Calu3 (cell line): ENCODE measurements around the gene AGO3. TPM values are rescaled to one million over a fixed set of nuclear protein-coding genes. Genes with fewer than 3 reads are reported as not detected.

ENCODE experiments used
- BruUV-seq: library from RNA; stranded (reverse); fragments of 400-500 nt; replicated peaks from 2 replicates; lab custom pipeline; 2021; lab: Mats Ljungman, UMichigan
- CTCF ChIA-PET: fragments of 300-600 bp; sonication (Branson Sonifier 250); formaldehyde crosslinking; loops from one replicate; lab custom pipeline; 2022; ENCODE audit warnings: antibody characterized with exemption; lab: Charles Lee
- DNase-seq: peaks from one replicate; pipeline ENCODE4 v3.0.0; 2022
- H3K27ac Mint-ChIP-seq: one replicate; pipeline ENCODE4 v1.8.0; 2022; ENCODE audit warnings: mixed read lengths; ENCODE audit not compliant: unreplicated experiment
- H3K27me3 Mint-ChIP-seq: one replicate; pipeline ENCODE4 v1.8.0; 2022; ENCODE audit warnings: mixed read lengths; ENCODE audit not compliant: unreplicated experiment
- H3K36me3 Mint-ChIP-seq: one replicate; pipeline ENCODE4 v1.8.0; 2022; ENCODE audit warnings: mild to moderate bottlenecking, moderate library complexity, mixed read lengths; ENCODE audit not compliant: insufficient read depth, unreplicated experiment
- H3K4me1 Mint-ChIP-seq: one replicate; pipeline ENCODE4 v1.8.0; 2022; ENCODE audit warnings: mild to moderate bottlenecking, low read depth, mixed read lengths; ENCODE audit not compliant: unreplicated experiment
- H3K4me3 Mint-ChIP-seq: one replicate; pipeline ENCODE4 v1.8.0; 2022; ENCODE audit warnings: mild to moderate bottlenecking, low read depth, moderate library complexity, mixed read lengths; ENCODE audit not compliant: unreplicated experiment
- H3K9me3 Mint-ChIP-seq: one replicate; pipeline ENCODE4 v1.8.0; 2022; ENCODE audit warnings: low read depth, mixed read lengths; ENCODE audit not compliant: unreplicated experiment
- intact Hi-C: fragments of 100-400 bp; cut with micrococcal nuclease; formaldehyde crosslinking; loops from one replicate; pipeline ENCODE4 v1.10.0; 2022; ENCODE audit not compliant: unreplicated experiment
- total RNA-seq: library from RNA; stranded (reverse); gene quantifications from 2 replicates; pipeline ENCODE4 v1.2.3, GENCODE V29; 2022
- TF ChIP-seq, protein P1 (sequence below): fragments of 200-600 bp; IDR thresholded peaks from one replicate; pipeline ENCODE4 v1.8.0; 2022; ENCODE audit warnings: antibody characterized with exemption; ENCODE audit not compliant: unreplicated experiment

AGO3 gene
- total RNA-seq, 1 experiment from 2014 or later, result 28.5 TPM

DNA sequence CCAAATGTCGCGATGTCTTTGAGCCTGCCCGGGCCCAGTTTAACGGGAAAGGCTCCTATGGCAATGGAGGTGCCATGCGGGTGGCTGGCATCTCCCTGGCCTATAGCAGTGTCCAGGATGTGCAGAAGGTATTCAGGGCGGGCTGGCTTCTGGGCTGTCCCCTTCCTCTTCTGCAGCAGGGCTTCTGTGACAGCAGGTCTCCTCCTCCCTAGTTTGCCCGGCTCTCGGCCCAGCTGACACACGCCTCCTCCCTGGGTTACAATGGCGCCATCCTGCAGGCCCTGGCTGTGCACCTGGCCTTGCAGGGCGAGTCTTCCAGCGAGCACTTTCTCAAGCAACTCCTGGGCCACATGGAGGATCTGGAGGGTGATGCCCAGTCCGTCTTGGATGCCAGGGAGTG, 160.8 kb downstream of the AGO3 start:
- no peak overlapping the region for H3K27ac Mint-ChIP-seq
- H3K9me3 Mint-ChIP-seq, result no peaks in the 10 kb centered on the region
- BruUV-seq, result no TSS peak
- intact Hi-C loops, result no loop called here
- H3K27me3 Mint-ChIP-seq, result no peaks in the 10 kb centered on the region
- H3K4me3 Mint-ChIP-seq, result no peak overlapping the region
- TF ChIP-seq, protein P1, sequence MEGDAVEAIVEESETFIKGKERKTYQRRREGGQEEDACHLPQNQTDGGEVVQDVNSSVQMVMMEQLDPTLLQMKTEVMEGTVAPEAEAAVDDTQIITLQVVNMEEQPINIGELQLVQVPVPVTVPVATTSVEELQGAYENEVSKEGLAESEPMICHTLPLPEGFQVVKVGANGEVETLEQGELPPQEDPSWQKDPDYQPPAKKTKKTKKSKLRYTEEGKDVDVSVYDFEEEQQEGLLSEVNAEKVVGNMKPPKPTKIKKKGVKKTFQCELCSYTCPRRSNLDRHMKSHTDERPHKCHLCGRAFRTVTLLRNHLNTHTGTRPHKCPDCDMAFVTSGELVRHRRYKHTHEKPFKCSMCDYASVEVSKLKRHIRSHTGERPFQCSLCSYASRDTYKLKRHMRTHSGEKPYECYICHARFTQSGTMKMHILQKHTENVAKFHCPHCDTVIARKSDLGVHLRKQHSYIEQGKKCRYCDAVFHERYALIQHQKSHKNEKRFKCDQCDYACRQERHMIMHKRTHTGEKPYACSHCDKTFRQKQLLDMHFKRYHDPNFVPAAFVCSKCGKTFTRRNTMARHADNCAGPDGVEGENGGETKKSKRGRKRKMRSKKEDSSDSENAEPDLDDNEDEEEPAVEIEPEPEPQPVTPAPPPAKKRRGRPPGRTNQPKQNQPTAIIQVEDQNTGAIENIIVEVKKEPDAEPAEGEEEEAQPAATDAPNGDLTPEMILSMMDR, result no peak
- H3K4me1 Mint-ChIP-seq, result peaks cover 9% of the 10 kb centered on the region
- peaks cover 37% of the 10 kb centered on the region for H3K36me3 Mint-ChIP-seq
- no peak for DNase-seq
- CTCF ChIA-PET, result interaction anchor here (0.5 kb wide), 1 partner anchor 590 kb away, joined by 4 read pairs; no protein-coding TSS in a partner anchor

- Mint-ChIP-seq H3K9me3 (no peaks in the 10 kb centered on the region), H3K36me3 (peaks cover 37% of the 10 kb centered on the region)
Observed at GRCh38 chr1:36092166-36092797, 161.4 kb downstream of the AGO3 start.

GRCh38 chr1:36092798-36093185, 161.9 kb downstream of the AGO3 start:
- Mint-ChIP-seq H3K36me3 (peaks cover 37% of the 10 kb centered on the region), H3K27me3 (no peaks in the 10 kb centered on the region), H3K4me3 (no peak overlapping the region), H3K27ac (no peak overlapping the region), H3K9me3 (no peaks in the 10 kb centered on the region), H3K4me1 (peaks cover 9% of the 10 kb centered on the region)
- TF ChIP-seq, protein P1, result no peak
- intact Hi-C loops, result no loop called here
- CTCF ChIA-PET, result no interaction called here
- no peak for DNase-seq
- BruUV-seq, result no TSS peak

More at GRCh38 chr1:36092166-36092797, 161.4 kb downstream of the AGO3 start:
- no peak overlapping the region for H3K4me3 Mint-ChIP-seq
- CTCF ChIA-PET, result interaction anchor here (0.5 kb wide), 1 partner anchor 591 kb away, joined by 4 read pairs; no protein-coding TSS in a partner anchor
- H3K27me3 Mint-ChIP-seq, result no peaks in the 10 kb centered on the region
- no peak overlapping the region for H3K27ac Mint-ChIP-seq
- no TSS peak for BruUV-seq
- intact Hi-C loops, result no loop called here
- DNase-seq, result no peak
- TF ChIP-seq, protein P1, result no peak
- peaks cover 9% of the 10 kb centered on the region for H3K4me1 Mint-ChIP-seq

DNA sequence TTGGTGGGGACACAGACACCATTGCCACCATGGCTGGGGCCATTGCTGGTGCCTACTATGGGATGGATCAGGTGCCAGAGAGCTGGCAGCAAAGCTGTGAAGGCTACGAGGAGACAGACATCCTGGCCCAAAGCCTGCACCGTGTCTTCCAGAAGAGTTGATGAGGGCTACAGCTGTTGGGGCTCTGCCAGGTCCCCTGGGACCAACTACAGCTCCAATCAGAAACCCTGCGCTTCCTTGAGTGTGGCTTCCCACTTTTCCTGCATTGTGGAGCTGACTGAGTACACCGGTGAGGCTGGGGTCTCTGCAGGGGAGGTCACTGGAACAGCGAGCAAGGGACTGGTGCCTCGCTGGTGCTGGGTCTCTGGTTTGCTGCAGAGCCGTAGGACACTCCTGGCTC, 162.3 kb downstream of the AGO3 start:
- H3K9me3 Mint-ChIP-seq, result no peaks in the 10 kb centered on the region
- CTCF ChIA-PET, result no interaction called here
- H3K27me3 Mint-ChIP-seq, result no peaks in the 10 kb centered on the region
- no peak for DNase-seq
- no peak overlapping the region for H3K4me3 Mint-ChIP-seq
- no peak overlapping the region for H3K27ac Mint-ChIP-seq
- H3K36me3 Mint-ChIP-seq, result peaks cover 35% of the 10 kb centered on the region
- TF ChIP-seq, protein P1, result no peak
- H3K4me1 Mint-ChIP-seq, result peaks cover 9% of the 10 kb centered on the region
- intact Hi-C loops, result no loop called here
- BruUV-seq, result no TSS peak
